Iris pigment epithelial cell (primary cell): ENCODE data around the gene KMT5C.
A peak's percentile ranks its signal among the peaks of the same experiment; 100 is the strongest.

ENCODE experiments used
- DNase-seq: peaks from one replicate; pipeline ENCODE4 v3.0.0-alpha.2; 2011; ENCODE audit warnings: low read depth

Gene KMT5C

GRCh38 chr19:55339105-55339888 lies at the start of gene KMT5C:
KMT5C (plus strand) TSS chr19:55339876; CDS start chr19:55341937, 2,061 bp downstream.
- peak; percentile 100 for DNase-seq

- no peak for DNase-seq
Observed at GRCh38 chr19:55297267-55297666, 42.4 kb upstream of the KMT5C start.

- no peak for DNase-seq
Observed at GRCh38 chr19:55299991-55300390, 39.7 kb upstream of the KMT5C start.

GRCh38 chr19:55300886-55301458 lies 38.7 kb upstream of the KMT5C start:
- no peak for DNase-seq

- DNase-seq, result peak; percentile 41
Observed at GRCh38 chr19:55301459-55302317, 38.0 kb upstream of the KMT5C start.

- no peak for DNase-seq
Observed at GRCh38 chr19:55302318-55302703, 37.4 kb upstream of the KMT5C start.

GRCh38 chr19:55303477-55303876 lies 36.2 kb upstream of the KMT5C start:
- DNase-seq, result no peak

- DNase-seq, result peak; percentile 24
Observed at GRCh38 chr19:55304279-55304978, 35.2 kb upstream of the KMT5C start.

GRCh38 chr19:55304980-55305379 lies 34.7 kb upstream of the KMT5C start:
- DNase-seq, result no peak

- no peak for DNase-seq
Observed at GRCh38 chr19:55305491-55305890, 34.2 kb upstream of the KMT5C start.

GRCh38 chr19:55305983-55306562 lies 33.6 kb upstream of the KMT5C start:
- no peak for DNase-seq

- no peak for DNase-seq
Observed at GRCh38 chr19:55306712-55307111, 33.0 kb upstream of the KMT5C start.

- no peak for DNase-seq
Observed at GRCh38 chr19:55308281-55308680, 31.4 kb upstream of the KMT5C start.

GRCh38 chr19:55309448-55309847 lies 30.2 kb upstream of the KMT5C start:
- DNase-seq, result no peak

- no peak for DNase-seq
Observed at GRCh38 chr19:55310498-55310897, 29.2 kb upstream of the KMT5C start.

GRCh38 chr19:55311397-55311796 lies 28.3 kb upstream of the KMT5C start:
- DNase-seq, result no peak

GRCh38 chr19:55311797-55312196 lies 27.9 kb upstream of the KMT5C start:
- no peak for DNase-seq

- no peak for DNase-seq
Observed at GRCh38 chr19:55312621-55313512, 26.8 kb upstream of the KMT5C start.

- DNase-seq, result no peak
Observed at GRCh38 chr19:55314396-55314795, 25.3 kb upstream of the KMT5C start.

GRCh38 chr19:55315956-55316525 lies 23.6 kb upstream of the KMT5C start:
- DNase-seq, result no peak
